NCI-H2029 treated with DMSO at 0.1 percent for 48 hours (cell line): Measurements from ENCODE around the gene SLC22A23.

ENCODE experiments used
- DNase-seq: peaks from one replicate; lab custom pipeline; 2025; lab: John Stamatoyannopoulos, UW

SLC22A23 gene

GRCh38 chr6:3318821-3319540 lies 137.9 kb downstream of the SLC22A23 start:
- no peak for DNase-seq

GRCh38 chr6:3318226-3318625 lies 138.6 kb downstream of the SLC22A23 start:
- no peak for DNase-seq

DNA sequence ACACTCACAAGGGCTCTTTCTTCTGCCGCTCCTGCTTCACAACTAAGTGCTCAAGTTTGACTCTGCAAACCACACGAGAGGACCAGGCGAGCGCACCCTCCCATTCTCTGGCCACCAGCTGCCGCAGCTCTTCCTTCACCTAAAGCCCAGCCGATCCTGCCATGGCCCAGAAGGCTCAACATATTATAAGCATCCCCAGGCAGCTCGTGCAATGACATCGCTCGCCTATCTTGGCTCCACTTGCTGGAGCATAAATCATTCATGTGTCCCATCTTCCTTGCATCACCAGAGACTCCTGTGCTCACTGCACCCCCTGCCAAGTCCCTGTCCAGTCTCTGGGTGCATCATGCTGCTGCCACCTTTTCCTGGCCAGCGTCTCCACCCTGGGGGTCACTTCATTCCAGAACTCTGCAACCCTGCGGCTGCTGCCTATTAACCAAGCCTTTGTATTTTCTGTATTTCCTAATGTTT lies 139.1 kb downstream of the SLC22A23 start:
- no peak for DNase-seq

DNA sequence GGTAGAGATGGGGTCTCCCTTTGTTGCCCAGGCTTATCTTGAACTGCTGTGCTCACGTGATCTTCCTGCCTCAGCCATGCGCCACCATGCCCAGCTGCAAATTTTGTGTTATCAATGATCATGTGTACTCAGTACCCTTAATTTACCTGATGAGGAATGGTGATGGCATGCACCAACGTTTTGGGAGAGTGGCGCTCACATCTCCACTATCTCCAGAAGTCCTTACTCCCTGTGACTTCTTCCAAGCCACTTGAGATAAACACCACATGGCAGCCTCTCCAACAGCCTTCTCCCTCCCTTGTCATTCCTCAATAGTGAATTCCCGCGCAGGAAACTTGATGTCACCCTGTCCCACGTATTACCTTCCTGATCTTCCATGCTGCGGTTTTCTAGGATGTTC lies 140.0 kb downstream of the SLC22A23 start:
- no peak for DNase-seq

GRCh38 chr6:3316331-3316730 lies 140.5 kb downstream of the SLC22A23 start:
- no peak for DNase-seq

DNA sequence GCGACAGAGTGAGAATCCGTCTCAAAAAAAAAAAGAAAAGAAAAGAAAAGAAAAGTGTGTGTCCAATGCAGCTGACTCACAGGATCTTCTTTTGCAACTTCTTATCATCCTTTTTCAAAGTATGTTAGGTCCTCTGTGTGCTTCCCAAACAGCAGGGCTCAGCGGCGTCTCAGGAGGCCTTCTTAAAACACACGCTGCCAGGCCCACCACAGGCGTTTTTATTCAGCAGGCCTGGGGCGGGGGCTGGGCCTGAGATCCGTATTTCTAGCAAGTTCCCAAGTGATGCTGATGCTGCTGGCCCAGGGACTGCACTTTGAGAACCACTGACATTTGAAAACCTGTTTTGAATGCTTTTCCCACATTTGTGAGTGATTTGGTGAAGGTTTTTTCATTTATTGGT lies 141.0 kb downstream of the SLC22A23 start:
- DNase-seq, result no peak

DNA sequence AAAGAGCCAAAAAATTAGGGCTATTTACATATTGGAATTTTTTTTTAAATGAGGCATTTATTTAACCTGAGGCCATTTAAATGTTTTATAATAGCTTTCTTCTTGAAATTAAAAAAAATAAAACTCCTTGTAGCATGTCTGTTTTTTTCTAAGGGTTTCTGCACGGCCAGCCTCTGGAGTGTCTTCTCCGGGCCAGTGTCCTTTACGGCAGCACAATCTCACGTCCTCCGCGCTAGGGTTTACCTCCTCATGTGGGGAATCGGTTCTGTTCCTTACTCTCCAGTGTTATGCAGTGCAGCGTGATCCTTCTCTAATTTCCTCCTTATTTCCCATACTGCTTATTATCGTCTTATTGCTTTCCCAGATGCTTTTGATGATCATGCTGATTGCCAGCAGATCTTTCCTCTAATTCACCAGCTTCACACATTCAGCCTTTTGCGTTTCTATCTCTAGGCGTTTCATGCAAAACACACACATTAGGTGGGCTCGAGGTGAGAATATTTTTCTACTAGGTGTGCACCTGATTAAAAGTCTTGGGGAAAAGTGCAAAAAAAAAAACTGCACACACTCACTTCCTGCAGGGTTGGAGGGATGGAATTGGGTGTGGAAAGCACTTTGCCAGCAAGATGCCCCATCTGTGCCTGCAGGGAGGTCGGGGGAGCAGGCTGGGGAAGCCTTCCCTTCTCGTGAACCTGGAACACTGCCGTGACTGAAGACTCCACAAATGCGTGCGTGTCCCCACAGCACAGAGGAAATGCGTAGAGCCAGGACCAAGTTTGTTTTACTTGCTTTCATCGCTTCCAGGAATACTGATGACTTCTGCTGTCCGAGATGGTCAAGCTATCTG lies 142.0 kb downstream of the SLC22A23 start:
- no peak for DNase-seq

DNA sequence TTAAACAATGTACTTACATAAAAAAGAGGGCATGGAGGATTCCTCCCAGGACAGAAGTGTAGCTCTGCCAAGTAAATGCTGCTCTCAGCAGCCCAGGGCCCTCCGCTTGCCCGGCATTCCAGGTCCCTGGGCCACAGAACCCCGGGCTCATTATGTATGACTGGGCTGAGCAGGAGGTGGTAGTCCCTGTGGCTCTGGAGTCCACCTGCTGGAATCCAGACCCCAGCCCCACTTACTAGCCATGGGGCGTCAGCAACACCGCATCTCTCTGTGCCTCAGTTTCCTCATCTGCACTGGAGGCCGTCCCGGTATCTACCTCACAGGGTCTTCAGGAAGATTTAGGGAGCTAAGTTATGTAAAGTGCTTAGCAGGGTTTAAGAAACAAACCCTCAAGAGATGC lies 142.7 kb downstream of the SLC22A23 start:
- no peak for DNase-seq

GRCh38 chr6:3312604-3313231 lies 144.1 kb downstream of the SLC22A23 start:
- DNase-seq, result no peak

DNA sequence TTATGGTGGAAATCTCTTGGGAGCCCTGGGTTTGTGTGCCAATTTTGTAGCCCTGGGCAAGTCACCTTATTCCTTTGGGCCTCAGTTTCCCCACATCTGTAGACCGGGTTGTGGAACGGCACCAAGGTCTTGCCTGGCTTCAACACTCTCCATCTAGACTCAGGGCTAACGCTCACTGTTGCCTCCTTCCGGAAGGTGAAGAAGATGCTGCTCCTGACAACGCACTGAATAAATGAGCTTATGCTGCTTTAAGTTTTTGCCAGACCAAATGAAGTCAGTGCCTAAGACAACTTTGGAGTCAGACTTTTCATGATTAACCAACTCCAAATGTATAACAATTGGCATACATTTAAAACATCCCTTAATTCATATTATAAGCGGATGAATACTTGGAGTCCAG lies 145.0 kb downstream of the SLC22A23 start:
- no peak for DNase-seq

DNA sequence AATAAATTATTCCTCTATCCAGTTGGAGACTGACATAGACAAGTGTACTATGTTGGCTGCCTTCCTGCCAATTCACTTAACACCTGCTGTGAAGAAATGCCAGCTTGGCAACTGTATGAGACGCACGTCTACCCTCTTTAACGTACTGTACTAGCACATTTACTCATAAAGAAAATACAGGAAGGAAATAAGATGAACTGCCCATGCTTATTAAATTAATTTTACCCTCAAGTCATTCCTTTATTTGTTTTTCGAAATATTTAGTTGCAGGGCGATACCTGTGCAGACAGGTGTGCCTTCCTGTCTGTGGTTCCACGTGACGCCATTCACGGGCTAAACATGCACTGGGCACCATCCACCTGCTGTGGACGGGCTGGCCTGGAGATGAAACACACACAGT lies 146.1 kb downstream of the SLC22A23 start:
- DNase-seq, result peak; percentile 93

DNA sequence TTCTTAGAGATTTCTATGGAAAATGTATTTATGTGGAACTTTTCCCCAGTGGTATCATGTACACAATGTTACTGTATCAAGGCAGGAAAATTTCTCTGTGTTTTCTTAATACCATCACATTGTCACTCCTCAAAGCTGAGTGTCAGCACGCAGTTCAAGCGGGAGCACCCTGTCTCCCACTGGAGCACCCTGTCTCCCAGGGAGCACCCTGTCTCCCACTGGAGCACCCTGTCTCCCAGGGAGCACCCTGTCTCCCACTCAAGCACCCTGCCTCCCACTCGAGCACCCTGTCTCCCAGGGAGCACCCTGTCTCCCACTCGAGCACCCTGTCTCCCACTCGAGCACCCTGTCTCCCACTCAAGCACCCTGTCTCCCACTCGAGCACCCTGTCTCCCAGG lies 146.8 kb downstream of the SLC22A23 start:
- DNase-seq, result no peak

DNA sequence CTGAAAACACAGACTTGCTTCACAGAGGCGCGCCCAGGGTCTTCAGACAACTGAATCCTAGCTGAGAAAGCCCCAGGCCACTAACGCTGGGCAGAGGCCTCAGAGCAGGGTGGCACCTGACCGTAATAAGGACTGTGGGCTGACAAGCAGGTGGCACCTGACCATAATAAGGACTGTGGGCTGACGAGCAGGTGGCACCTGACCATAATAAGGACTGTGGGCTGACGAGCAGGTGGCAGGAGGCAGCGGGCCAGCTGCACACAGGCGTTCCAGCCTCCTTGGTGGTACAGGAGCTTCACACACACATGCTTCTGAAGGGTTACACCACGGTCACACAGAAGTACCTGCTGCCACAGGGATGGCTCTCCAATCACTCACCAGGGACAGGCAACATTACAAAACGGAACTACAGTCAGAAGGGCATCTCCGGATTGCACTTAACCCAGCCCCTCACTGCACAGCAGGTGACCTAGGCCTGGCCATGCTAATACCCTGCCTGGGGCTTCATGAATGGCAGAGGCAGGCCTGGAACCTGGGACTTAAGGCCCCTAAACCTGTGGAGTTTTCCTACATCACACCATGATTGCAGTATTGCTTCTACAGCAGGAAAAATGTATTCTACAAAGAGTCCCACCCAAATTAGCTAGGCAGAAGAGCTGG lies 147.3 kb downstream of the SLC22A23 start:
- peak; percentile 99 for DNase-seq

DNA sequence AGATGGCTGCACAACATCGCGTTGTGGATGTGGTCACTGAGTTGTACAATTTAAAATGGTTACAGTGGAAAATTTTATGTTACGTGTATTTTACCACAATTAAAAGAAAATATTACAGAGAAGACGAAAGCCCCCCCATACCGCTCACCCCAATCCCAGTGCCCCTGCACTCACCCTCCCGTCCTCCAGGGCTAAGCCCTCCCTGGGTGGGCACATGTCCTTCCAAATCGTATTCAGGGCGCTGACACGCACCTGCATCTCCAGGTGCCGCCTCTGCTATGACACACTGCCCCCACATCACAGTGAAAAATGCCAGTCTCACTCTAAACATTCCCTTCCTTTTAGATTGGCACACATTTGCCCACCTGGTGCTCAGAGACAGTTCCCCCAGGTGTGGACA lies 148.7 kb downstream of the SLC22A23 start:
- DNase-seq, result no peak

GRCh38 chr6:3307436-3307835 lies 149.4 kb downstream of the SLC22A23 start:
- DNase-seq, result no peak

- DNase-seq, result peak; percentile 46
Observed at GRCh38 chr6:3306848-3307247, 150.0 kb downstream of the SLC22A23 start.

GRCh38 chr6:3305831-3306230 lies 151.0 kb downstream of the SLC22A23 start:
- no peak for DNase-seq

DNA sequence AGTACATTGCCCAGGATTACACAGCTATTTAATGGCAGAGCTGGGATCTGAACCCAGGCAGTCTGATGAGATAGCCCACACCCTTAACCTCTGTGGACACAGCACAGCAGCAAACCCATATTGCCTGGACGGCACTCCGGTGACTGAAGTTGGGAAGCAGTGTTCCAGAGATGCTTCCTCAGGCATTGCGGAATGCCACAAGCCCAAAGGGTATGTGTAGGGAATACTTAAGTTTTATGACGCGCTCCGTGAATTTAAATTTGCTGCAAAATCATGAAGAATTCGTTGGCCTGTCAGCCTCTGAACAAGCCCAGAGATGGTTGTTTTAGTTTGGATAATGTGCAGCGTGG lies 151.7 kb downstream of the SLC22A23 start:
- DNase-seq, result no peak

DNA sequence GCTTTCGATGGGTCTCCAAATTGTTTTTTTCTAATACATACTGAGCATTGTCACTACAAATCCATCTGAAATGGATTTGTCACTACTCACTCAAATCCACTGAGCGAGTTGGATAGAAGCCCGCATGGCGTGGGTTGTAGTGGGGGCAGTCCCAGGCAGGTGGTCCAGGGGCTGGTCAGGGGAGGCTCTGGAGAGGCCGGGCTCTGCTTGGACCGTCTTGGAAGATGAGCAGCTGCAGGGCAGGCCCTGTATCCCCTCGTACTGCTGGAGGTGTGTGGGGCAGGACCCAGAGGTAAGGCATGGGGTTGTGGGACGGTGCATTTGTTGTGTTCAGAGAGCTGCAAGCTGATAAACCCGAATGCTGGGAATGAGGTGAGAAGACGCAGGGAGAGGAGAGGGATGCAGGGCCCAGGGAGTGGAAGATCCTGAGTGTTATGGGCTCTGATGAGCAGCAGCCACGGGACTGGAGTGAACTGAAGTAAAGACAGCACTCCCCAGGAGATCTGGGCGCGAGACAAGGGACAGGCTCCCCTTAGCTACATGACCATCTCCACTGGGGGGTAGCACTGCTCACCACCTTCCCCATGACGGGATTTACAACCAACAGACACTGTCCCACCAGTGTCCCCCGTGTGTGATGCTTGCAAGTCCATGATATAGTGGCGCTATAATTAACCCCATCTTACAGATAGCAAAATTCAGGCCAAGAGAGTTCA lies 152.2 kb downstream of the SLC22A23 start:
- DNase-seq, result no peak

DNA sequence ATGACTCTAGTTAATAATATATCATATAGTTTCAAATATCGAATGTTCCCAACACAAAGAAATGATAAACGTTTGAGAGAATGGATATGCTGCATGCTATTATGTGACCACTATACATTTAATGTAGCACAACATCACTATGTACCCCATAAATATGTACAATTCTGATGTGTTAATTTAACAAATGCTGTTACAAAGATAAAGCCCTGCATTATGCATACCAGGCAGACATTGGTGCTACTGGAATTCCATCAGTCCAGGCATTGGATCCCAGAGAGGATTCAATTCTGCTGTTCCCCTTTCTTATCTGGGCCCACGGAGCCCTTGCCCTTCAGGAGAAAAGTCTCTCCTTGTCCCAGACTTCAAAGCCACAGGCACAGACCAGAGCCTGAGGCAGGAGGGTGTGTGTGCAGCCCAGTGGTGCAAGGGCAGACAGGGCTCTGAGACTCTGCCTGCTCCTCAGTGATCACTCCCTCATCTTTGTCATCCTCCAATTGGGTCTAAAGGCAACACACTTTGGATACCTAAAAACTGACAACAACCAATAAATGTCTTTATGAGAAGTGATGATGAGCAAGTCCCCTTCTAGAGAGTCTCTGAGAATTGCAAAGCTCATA lies 152.9 kb downstream of the SLC22A23 start:
- no peak for DNase-seq

DNA sequence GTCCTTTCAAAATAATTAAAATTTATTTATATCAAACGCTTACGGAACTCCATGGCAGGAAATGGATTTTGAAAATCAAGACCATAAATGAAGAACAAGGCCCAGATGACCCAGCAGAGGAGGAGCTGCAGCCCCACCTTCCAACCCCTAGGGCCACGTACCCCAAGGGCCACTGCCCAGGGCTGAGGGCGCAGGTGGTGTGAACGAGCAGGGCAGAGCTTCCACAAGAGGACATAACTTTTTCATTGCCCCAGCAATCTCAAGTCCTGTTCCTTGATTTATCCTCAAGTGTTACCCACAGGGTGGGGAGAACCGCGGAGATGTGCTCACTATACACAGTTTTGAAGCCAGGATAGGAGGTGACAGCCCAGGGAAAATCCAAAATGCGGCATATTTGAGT lies 155.3 kb downstream of the SLC22A23 start:
- DNase-seq, result no peak
